ENCODE measurements around the gene SST. TPM values are rescaled to one million over a fixed set of nuclear protein-coding genes. Genes with fewer than 3 reads are reported as not detected.
A peak's percentile ranks its signal among the peaks of the same experiment; 100 is the strongest.

Gene SST
- polyA plus RNA-seq (2013, experiment 1 of 2; ENCODE audit: insufficient read length), result not detected
- not detected for polyA plus RNA-seq (2013, experiment 2 of 2; ENCODE audit: insufficient read length)

DNA sequence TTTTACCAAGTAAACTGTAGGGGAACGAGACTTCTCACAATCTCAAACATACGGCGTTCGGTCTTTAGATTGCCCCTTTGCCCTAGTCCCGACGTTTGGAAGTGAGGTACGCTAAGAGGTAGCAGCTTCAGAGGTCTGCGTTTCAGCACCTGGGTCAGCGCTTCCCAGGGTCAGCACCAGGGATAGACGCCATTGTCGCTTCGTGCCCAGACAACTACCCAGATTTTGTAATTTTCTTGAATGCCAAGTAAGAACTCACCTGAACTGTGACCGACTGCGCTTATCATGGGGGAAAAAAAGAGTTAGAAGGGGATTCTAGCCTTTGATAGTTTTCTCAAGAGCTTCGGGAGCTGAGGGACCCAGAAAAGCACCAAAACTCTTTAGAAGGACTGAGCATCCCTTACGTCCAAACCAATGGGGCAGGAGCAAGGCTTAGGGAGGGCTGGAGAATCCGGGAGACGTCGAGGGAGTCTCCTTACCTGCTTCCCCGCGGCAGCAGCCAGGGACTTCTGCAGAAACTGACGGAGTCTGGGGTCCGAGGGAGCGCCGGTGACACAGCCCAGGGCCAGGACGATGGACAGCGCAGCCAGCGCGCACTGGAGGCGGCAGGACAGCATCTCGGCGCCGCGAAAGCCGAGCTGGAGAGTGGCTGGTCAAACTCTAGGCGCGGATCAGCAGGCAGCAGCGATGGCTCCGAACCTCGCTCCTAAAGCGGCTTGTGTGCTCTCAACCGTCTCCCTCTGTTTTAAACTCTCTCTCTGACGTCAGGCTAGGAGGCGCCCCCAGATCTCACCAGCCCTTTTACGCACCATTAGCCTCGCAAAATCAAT is at the start of gene SST:
Gene SST (minus strand): TSS at position 720 of the 830 bp plus-strand sequence. CDS start 103 bp downstream, at position 617.
- DNase-seq, result peak; percentile 62

DNA sequence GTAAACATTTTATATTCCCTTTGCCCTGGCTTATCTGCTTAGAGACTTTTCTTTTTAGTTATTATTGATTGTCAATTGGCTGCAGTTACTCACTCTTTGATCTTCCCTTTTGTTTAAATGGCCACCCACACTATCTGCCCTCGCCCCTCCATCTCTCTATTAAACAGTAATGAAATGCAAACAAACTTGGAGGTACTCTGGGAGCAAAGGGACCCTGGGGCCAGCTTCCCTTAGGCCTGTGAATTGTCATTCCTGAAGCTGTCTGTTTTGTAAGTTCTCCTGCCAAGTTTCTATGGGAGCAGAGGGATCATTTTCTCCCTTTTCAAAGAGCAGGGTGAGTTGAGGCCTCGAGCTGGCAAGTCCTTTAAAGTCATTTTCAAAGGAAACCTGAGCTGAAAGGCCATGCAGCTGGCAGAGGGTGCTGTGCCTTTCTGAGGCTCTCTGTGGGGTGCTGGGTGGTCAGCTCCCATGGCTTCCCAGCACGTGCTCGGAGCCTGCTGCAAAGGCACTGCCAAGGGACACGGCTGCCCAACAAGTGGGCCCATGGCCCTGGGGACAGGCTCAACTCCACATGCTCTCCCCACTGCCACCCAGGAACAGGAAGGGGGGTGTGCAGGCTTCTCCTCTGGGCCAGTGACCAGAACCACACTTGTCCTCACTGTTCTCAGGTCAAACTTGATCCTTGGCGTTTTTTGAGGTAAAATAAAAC is 49.6 kb upstream of the SST start:
- no peak for DNase-seq

DNA sequence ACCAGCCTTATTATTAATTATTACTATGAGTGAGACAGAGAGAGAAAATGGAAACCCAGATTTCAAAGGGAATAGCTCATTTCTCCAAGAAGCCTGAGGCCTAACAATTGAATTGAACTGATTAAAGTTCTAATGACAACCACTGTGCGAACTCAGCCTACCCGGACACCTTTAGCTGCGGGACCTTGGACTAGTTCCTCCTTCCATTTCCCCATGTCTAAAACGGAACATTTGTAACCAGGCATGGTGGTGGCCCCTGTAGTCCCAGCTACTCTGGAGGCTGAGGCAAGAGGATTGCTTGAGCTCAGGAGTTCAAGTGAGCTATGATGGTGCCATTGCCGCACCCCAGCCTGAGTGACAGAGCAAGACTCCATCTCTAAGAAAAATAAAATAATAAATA is 48.6 kb upstream of the SST start:
- DNase-seq, result no peak

DNA sequence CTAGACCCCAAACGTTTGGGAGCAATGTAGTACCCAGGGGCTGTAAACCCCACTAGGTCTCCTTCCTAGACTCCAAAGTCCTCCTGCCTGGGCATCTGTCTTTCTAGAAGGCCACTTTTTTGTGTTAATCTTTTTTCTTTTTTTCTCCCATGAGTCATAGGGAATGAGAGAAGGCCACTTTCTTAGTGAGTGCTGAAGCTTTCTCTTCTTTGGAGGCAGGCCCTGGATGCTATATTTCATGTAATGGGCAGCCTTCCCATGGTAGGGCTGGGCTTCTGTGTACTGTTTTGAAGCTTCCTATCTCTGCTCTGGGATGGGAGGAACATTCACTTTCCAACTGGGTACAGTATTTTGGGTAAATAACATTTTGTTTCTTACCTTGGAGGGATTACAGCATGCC is 47.4 kb upstream of the SST start:
- DNase-seq, result peak; percentile 37

DNA sequence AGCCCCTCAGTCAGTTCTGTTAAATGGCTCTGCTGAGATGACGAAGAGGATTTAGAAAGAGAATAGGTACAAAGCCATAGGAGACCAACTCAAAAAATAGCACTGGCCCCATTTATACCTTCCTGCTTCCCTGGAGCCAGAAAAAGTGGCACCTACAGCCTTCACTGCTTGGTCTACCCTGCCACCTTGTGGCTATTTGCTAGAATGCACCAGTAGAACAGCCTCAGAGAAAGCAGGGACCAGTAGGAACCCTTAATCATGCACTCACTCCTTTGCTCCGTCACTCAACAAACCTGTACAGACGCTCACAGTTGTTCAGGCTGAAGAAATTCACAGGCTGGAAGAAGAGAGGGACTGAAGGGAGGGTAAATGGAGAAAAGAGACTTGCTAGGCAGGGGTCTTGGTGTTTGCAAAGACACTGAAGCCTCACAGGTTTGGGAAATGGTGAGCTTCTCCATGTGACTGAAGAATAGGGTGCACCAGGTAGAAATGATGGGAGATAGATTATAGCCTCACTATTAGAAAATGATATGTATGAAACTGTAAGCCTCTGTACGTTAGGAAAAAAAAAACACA is 44.3 kb upstream of the SST start:
- peak; percentile 71 for DNase-seq

DNA sequence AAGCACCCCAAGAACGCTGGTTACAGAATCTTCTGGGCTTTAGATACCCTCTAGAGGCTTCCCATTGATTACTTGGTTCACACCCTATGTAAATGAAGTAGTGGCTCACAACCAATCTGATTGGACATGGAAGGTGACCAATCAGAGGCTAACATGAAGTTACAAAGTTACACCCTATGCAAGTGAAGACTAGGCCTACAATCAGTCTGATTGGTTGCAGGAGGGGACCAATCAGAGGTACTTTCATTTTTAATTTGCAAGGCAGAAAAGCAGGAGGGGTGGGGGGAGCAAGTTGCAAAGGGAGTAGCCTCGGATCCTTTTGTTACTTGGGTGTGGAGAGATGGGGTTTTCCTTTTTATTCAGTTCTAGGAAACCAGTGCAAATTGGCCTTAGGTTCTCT is 43.3 kb upstream of the SST start:
- peak; percentile 45 for DNase-seq

DNA sequence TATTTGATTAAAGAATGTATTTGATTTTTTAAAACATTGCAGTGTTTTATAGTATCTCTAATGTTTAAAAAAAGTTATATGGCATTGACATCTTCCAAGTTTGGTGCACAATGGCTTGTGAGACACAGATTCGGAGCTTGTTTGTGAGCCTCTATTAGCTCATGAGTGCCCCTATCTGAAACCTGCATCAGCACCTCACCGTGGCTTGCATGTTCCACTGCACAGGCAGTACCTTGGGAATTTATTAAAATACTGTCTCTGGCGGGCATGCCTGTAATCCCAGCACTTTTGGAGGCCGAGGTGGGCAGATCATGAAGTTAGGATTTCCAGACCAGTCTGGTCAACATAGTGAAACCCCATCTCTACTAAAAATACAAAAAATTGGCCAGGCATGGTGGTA is 39.0 kb upstream of the SST start:
- DNase-seq, result no peak

DNA sequence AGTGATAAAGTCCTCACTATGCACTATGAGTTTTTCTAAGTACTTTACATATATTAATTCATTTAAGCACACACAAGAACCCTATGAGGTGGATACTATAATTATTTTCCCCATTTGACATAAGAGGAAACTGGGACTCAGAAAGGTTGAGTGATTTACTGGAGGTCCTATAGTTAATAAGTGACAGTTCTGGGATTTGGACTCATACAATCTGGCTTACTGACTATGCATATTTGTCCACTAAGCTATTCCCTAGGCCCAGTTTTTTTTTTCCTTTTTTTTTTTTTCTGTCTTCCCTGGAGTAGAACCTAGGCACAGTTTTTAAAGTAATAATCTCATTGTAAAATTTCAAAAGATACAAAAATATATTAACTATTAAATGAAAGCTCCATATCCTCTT is 38.5 kb upstream of the SST start:
- DNase-seq, result no peak

DNA sequence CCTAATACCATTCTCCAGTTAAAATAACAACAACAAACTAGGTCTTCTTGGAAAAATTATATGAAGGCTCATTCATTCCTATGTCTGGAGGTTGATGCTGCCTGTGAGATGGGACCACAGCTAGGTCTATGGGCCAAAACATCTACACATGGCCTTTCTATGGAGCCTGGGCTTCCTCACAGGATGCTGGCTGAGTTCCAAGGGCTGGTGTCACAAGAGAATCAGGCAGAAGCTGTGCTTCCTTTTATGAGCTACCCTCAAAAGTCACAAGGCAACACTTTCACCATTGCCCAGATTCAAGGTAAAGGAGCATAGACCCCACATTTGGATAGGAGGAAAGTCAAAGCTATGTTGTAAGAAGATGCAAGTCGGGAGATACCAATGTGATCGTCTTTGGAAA is 36.8 kb upstream of the SST start:
- DNase-seq, result peak; percentile 17

DNA sequence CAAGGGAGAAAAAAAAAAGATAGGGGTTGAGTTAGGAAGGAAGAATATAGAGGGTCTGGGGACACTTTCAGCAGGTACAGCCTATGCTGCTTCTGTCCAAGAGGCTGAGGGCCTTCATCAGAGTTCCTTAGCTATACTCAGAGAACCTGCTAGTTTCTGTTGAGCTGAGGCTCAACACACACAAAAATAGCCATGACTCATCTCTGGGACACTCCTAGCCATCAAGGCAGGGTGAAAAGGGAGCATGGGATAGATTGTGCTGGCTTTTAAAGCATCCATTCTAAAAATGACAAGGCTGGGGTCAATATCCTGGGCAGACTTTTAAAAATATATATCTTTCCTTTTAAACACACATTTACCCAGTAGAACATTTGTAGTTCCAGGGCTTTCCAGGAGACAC is 35.0 kb upstream of the SST start:
- peak; percentile 27 for DNase-seq

DNA sequence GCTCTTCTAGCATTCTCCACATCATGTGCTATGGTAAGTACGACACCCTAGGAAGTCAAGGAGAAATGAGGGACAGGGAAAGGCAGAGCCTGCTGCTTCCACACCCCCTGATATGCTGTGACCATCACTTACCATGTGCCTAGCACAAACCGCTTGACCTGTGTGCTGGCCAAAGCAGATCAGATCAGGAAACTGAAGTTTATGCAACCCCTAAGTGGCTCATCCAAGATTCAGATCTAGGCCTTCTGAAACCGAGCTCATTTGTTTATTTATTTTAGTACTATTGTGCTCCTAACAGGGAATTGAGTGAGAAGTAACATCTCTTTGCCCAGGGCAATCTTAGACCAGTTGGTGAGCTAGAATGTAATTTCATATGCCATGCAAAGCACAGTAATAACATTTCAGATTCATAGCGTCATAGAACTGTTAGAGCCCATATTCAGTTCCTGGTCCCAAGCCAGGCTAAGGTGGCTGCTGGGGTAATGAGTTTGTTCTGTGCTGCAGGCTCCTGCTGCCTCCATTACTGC is 32.4 kb upstream of the SST start, which contains the start of gene RTP2:
Gene RTP2 (minus strand): TSS at position 51 of the 527 bp plus-strand sequence. CDS start 429 bp downstream, outside the sequence.
- no peak for DNase-seq

DNA sequence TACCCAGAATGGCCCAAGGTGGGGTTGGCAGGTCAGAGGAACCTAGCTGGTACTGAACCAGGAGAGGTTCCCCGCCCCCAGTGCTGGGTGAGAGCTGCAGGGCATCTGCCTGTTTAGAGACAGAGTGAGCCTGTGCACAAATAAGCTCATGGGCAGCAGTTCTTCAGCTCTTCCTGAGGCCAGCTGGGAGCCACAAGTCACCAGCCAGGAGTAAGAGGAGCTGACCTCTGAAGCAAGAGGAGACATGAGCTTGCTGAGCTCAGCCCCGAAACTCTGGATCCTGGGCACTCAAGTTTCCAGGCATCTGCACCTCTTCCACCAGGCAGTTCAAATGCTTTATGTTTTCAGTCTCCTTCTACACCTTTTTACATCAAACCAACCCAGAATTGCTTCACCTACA is 30.1 kb upstream of the SST start:
- no peak for DNase-seq

DNA sequence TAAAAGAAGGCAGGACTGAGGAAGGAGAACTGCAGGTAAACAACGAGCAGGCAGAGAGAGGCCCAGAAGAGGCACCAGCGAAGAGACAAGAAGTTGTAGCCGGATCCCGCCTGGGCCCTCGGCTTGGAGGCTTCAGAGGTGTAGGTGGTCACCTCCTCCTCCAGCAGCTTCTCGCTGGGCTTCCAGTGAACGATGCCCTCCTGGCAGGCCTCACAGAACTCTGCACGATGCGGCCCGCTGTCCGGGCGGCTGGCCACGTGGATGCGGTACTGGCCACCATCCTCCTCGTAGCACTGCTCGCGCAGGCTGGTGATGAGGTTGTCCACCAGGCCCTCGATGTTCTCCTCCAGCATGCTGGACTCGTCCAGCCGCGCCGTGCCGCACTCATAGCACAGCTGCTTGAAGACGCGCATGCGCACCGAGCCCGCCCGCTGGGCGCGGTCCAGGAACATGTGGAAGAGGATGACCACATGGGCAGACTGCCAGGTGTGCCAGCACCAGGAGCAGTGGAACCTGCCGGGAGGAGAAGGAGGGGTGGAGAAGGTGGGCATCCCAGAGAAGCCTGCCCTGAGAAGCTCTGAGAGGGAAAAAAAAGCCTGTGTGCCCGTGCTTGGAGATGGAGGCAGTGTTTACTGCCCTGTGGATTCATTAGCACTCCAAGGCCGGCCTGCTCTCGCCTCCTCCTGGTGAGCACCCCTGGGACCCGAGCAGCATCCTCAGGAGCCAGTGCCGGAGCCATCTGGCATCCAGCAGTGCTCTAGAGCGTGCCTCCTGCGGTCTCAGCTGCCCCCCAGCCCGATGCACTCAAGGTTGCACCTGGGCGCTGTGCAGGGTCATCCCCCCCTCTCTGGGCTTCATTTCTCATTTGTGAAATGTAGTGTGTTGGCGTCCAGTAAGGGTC is 28.6 kb upstream of the SST start:
- no peak for DNase-seq

DNA sequence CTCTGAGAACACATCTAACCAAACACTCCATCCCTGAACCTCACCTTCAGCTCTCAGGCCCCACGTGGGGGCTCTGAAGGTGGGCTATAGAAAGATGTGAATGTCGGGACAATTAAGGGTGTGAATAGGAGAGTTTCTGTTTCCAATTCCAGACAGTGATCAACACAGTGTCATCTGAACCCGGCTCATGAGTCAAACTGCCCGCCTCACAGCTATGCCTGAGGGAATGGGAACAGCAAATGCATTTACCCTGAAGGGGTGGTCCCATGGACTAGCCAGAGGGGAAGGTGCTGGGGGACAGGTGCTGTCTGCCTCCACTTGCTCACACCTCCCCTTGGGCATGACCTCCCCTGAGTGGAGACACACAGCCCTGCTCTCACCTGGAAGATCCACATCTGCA is 25.8 kb upstream of the SST start:
- no peak for DNase-seq

DNA sequence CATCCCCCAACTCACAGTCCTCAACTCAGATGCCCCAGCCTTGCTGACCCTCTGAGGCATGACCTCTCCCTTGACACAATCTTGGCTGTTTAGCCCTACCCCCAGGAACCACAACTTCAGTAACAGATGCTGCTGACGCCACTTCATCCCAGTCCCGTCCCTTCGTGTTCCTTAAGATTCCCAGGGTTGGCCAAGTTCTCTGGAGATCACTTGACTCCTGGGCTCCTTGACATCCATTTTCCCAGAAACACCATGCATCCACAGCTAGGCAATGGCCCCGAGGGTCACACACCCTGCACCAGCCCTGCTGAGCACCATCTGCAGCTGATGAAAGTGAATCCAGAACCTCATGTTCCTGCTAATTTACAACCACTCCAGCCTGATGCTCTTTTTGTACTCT is 25.3 kb upstream of the SST start:
- DNase-seq, result no peak

DNA sequence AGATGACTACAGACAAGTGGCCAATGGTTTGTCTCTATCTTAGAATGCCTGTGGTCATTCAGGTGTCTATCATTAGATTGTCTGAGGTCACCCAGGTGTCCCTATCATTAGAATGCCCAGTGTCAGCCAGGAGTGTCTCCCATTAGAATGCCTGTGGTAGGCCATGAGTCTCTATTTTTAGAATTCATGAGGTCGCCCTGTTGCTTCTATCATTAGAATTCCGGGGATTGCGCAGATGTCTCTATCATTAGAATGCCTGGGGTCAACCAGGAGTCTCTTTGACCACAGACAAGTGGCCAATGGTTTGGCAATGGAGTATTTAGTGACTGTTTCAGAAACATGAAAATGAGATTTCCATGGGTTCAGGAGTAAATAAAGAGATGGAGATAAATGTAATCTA is 24.6 kb upstream of the SST start:
- peak; percentile 57 for DNase-seq

DNA sequence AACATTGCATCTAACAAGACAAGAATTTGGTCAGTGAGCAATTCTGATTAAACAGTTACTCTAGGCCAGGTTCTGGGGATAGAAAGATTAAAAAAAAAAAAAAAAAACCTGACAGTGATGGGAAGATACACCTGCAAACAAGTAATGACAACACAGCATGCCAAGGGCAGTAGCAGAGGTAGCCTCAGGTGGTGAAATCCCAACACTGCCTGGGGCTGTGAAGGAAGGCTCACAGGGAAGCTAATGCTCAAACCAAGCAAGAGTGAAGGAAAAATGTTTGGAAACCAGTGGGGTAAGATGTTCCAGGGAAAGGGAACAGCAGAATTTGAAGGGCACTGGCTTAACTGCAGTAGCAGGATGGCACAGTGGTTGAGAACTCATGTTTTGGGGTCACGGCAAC is 23.2 kb upstream of the SST start:
- DNase-seq, result no peak

DNA sequence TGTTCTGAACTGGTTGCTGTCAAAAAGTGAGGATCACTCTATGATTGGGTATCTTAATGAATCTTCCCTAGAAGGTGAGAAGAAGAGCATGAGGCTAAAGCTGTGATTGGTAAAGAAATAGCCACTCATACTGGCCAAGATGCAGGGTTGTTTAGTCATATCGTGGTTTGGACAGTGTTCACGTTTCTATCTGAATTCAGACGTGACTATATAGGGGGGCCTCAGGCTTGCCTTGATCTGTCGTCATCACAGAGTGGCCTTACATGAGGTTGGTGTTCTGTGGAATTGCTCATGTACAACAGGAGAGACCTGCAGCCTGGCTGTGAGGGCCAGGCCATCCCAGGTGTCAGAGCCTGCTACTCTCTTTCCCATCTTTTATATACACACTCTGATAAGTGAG is 19.8 kb upstream of the SST start:
- peak; percentile 27 for DNase-seq

DNA sequence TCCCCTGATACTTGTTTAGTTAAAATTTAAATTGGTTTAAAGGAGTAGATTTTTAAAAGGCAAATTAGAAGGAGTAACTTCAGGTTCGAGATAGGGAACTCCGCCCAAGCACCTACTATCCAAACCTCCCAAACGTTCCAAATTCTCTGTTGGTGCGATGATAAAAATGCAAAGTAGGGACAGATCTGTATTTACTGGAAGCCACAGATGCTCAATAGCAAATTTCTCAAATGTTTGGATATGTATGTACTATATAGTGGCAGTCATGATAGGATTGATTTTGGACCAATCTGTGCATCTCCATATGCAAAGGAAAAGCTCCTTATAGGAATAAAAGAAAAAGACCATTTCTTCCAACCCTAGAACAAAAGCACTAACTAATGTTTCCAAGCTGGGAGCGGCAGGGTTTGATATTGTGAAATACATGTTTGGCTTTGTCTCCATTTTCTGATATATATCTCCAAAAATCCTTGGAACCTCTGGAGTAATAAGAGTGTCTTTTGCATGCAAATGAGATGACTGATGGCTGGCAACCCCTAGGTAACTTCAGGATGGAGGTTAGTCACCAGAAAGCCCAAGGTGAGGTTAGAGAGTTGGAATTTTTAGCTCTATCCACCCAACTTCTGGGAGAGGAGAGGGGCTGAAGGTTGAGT is 16.6 kb upstream of the SST start:
- DNase-seq, result no peak

DNA sequence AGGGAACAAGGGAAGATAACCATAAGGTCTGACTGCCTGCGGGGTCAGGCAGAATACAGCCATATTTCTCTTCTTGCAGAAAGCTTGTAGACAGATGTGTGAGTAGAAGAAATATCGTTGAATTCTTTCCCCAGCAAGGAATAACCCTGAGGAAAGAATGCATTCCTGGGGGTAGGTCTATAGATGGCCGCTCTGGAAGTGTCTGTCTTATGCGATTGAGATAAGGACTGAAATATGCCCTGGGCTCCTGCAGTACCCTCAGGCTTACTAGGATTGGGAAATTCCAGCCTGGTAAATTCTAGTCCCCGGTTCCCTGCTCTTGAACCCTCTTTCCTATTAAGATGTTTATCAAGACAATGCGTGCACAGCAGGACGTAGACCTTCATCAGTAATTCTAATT is 15.8 kb upstream of the SST start:
- no peak for DNase-seq

DNA sequence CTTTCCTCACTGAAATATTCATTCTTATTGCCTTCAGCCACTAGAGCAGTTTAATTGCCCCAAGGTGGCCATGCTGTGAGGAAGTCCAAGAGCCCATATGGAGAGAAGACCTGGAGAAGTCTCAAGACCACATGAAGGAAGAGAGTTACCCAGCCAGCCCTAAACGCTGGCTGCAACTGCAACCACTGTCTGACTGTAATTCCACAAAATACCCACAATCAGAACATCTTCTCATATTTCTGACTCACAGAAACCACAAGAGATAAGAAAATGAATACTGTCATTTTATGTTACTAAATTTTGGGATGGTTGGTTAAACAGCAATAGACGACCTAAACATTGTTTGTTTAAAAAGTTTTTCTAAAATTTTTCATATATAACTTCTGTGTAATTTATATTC is 14.7 kb upstream of the SST start:
- DNase-seq, result peak; percentile 49

DNA sequence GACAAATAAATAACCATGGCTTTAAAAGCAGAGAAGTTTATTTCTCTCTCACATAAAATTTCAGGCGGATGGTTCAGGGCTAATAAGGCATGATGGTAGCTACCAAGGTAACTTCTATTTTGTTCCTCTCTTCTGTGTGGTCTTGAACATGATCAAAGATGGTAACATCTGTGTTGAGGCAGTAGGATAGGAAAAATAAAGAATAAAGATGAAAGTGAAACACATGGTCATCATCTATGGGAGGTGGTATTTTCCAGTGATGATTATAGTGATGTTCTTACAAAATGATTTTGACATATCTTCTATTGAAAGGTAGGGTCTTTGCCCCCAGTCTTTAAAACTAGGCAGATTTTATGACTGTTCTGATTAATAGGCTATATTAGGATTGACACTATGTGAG is 14.2 kb upstream of the SST start:
- no peak for DNase-seq

Data from fibroblast of skin of back (primary cell).